ENCODE measurements around the gene PANX2. TPM values are rescaled to one million over a fixed set of nuclear protein-coding genes. Genes with fewer than 3 reads are reported as not detected.

The PANX2 gene
- total and polyA plus RNA-seq, 7 donors: 0.17 to 3.0 (median 0.36) TPM; not detected in 2

DNA sequence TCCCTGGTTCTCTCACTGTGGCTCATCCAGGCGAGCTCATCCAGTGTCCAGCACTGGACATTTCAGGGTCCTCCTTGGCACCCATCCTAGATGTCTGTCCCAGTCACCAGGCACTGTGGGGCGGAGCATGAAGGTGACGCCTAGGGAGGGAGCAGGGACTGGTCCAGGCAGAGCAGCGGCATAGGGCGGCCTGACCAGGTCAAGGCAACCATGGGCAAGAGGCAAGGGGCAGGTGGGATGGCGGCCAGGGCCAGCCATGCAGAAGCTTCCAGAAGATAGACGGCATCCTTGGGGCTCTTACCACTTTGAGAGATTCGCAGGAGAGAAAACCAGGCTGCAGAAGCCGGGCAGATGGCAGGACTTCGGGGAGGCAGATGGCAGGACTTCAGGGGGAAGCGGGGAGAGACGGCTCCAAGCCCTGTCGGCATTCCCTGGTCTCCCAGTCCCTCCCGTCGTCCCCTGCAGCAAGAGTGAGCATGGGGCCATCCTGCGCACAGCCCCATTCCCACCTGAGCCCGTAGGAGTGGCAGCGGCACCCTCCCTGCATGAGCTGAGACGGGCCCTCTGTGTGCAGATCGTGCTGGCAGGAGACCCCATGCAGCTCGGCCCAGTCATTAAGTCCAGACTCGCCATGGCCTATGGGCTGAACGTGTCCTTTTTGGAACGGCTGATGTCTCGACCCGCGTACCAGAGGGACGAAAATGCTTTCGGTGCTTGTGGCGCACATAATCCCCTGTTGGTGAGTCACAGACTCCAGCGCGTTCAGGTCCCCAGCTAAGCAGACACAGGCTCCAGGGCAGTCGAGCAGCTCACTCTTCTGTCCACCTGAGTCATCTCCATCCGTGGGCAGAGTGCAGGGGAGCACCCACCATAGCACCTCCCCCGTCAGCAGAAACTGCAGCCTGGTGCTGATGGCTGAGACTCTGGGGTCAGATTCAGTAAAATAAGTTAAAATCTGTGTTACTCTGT is 20.1 kb upstream of the PANX2 start:
- 87 to 91% methylated on average over 35 of the region's 35 CpGs for WGBS, 2 donors
- no peak overlapping the region for H3K4me3 ChIP-seq
- H3K9me3 ChIP-seq: no peaks in the 10 kb centered on the region
- no peaks in the 10 kb centered on the region for H3K27me3 ChIP-seq
- TF ChIP-seq, protein P1, sequence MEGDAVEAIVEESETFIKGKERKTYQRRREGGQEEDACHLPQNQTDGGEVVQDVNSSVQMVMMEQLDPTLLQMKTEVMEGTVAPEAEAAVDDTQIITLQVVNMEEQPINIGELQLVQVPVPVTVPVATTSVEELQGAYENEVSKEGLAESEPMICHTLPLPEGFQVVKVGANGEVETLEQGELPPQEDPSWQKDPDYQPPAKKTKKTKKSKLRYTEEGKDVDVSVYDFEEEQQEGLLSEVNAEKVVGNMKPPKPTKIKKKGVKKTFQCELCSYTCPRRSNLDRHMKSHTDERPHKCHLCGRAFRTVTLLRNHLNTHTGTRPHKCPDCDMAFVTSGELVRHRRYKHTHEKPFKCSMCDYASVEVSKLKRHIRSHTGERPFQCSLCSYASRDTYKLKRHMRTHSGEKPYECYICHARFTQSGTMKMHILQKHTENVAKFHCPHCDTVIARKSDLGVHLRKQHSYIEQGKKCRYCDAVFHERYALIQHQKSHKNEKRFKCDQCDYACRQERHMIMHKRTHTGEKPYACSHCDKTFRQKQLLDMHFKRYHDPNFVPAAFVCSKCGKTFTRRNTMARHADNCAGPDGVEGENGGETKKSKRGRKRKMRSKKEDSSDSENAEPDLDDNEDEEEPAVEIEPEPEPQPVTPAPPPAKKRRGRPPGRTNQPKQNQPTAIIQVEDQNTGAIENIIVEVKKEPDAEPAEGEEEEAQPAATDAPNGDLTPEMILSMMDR (IDR thresholded peaks at IDR 0.05): no peak
- no peaks in the 10 kb centered on the region for H3K36me3 ChIP-seq
- intact Hi-C loops (cut with DNase I): no loop called here
- DNase-seq: no peak
- H3K4me1 ChIP-seq: peaks cover 0 to 6% (median 2%) of the 10 kb centered on the region in 4 donors
- H3K27ac ChIP-seq: no peak overlapping the region

- DNase-seq: no peak
- 76 to 87% methylated on average over 33 of the region's 33 CpGs for WGBS, 2 donors
- intact Hi-C loops (cut with DNase I): no loop called here
Observed at GRCh38 chr22:50151571-50152537, 18.7 kb upstream of the PANX2 start.

GRCh38 chr22:50153056-50153755 is 17.3 kb upstream of the PANX2 start:
- intact Hi-C loops (cut with DNase I): no loop called here
- Histone ChIP-seq H3K4me3 (no peak overlapping the region), H3K36me3 (peaks cover 0 to 5% (median 0%) of the 10 kb centered on the region in 4 donors), H3K9me3 (no peaks in the 10 kb centered on the region), H3K27ac (no peak overlapping the region), H3K4me1 (no peaks in the 10 kb centered on the region), H3K27me3 (no peaks in the 10 kb centered on the region)
- WGBS, 2 donors: 82 to 89% methylated on average over 25 of the region's 25 CpGs
- TF ChIP-seq EP300 (IDR thresholded peaks at IDR 0.05) (no peak), POLR2A (IDR thresholded peaks at IDR 0.05) (no peak), POLR2AphosphoS5 (IDR thresholded peaks at IDR 0.05) (no peak)
- TF ChIP-seq, protein P1 (IDR thresholded peaks at IDR 0.05): no peak
- no peak for DNase-seq

More at GRCh38 chr22:50151571-50152537, 18.7 kb upstream of the PANX2 start:
- Histone ChIP-seq H3K9me3 (no peaks in the 10 kb centered on the region), H3K4me1 (peaks cover 0 to 6% (median under 1%) of the 10 kb centered on the region in 4 donors), H3K27me3 (no peaks in the 10 kb centered on the region), H3K27ac (no peak overlapping the region), H3K4me3 (no peak overlapping the region), H3K36me3 (no peaks in the 10 kb centered on the region)
- TF ChIP-seq EP300 (IDR thresholded peaks at IDR 0.05): no peak
- TF ChIP-seq, protein P1 (IDR thresholded peaks at IDR 0.05): no peak
- no peak for TF ChIP-seq POLR2AphosphoS5 (IDR thresholded peaks at IDR 0.05)
- TF ChIP-seq POLR2A (IDR thresholded peaks at IDR 0.05): no peak

- no peak for TF ChIP-seq POLR2A (IDR thresholded peaks at IDR 0.05)
- TF ChIP-seq EP300 (IDR thresholded peaks at IDR 0.05): no peak
- TF ChIP-seq, protein P1 (IDR thresholded peaks at IDR 0.05): no peak
- Histone ChIP-seq H3K4me3 (no peak overlapping the region), H3K36me3 (peaks cover 0 to 10% (median 0%) of the 10 kb centered on the region in 4 donors), H3K9me3 (no peaks in the 10 kb centered on the region), H3K27ac (no peak overlapping the region), H3K27me3 (no peaks in the 10 kb centered on the region), H3K4me1 (no peaks in the 10 kb centered on the region)
- 88 to 92% methylated on average over 7 of the region's 7 CpGs for WGBS, 2 donors
- DNase-seq: no peak
- intact Hi-C loops (cut with DNase I): no loop called here
Observed at GRCh38 chr22:50153756-50154140, 16.8 kb upstream of the PANX2 start.

Data from sigmoid colon (tissue), 7 donors.